ENCODE data around the gene ZCCHC24.

The ZCCHC24 gene

DNA sequence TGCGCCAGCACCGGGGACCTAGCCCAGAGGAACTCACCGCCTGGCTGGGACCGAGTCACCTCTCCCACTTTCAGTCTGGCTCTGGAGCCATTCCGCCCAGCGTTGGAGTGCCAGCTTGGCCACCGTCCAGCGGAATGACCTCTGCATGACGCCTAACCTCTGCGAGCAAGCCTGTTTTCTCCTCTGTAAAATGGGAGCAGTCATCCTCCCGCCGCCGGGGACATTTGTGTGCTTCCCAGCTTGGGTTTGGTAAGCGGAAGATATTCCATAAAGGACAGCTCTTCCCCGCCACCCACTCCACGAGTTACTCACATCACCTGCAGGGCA lies 1.3 kb upstream of the ZCCHC24 start:
- DNase-seq (ENCODE audit: low read depth in 2 of 2): no peak

DNA sequence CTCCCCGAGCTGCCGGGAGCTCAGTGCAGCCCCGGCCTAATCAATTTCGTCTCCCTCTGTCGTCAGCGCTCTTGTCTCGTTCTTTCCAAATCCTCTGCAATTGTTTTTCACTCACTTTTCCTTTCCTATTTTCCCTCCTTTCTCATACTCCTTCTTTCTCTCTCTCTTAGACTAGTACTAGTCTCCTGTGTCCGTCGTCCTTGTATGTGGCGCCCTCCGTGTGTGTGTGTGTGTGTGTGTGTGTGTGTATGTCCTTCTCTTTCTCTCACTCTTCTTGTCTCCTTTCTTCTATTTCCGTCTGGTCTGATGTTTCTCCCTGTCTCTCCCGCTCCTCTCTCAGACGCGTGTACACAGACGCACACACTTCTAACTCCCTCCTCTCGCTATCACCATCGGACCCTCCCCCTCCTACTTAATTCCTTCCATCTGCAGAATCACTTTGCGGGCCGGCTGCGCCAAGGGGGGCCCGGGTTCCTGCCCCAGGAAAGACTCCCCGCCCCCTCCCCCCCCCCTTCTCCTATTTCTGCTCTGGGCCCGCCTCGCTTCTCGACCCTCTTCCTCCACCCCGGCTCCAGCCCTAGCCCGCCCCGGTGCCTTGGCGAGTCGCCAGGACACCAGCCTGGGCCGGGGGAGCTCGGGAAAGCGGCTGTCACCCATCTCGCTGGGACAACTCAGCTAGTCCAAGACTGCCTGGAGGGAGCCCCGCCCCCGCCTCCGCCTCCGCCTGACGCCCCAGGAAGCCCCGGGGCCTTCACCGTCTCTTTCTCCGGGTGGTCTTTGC lies 743 bp upstream of the ZCCHC24 start:
- DNase-seq (ENCODE audit: low read depth in 2 of 2): no peak

- peak; percentile 34 to 46 for DNase-seq (ENCODE audit: low read depth in 2 of 2)
Measured at GRCh38 chr10:79444199-79445119, 965 bp downstream of the ZCCHC24 start.

DNA sequence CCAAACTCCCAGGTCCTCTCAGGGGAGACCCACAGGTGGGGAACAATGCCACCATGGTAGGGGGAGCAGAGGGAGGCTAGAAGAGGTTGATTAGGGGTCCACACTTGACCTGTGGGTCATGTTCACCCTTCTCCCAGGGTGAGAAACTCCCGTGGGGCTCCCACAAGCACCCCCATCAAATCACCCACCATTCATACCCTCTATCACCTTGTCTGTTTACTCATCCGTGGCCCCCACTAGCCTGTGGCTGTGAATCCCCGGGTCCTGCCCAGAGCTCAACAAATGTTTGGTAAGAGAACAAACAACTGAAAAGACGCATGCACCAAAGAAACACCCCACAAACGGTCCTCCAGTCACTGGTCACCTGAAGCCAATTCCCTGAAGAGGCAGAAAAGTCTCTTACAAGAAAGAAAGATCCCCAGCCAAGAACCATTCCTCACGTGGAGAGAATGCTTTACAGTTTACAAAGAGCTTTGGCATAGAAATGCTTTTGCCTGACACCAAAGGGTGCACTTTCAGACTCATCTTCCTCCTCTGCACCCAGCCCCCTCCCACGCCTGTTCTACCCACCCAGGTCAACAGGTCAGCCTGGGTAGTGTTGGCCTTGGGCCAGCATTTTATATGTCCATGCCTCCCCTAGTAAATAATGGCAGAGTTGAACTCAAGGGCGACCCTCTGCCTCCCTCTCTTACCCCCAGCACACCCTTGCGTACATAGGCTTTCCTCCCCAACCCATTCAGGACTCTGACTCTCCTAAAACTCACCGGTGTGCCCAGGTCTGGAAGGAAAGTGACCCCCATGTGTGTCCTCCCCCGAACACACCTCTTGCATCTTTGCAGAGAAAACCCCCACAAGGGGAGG lies 1.9 kb downstream of the ZCCHC24 start:
- no peak for DNase-seq (ENCODE audit: low read depth in 2 of 2)

GRCh38 chr10:79442171-79443040 lies 3.0 kb downstream of the ZCCHC24 start:
- DNase-seq (ENCODE audit: low read depth in 2 of 2): no peak

DNA sequence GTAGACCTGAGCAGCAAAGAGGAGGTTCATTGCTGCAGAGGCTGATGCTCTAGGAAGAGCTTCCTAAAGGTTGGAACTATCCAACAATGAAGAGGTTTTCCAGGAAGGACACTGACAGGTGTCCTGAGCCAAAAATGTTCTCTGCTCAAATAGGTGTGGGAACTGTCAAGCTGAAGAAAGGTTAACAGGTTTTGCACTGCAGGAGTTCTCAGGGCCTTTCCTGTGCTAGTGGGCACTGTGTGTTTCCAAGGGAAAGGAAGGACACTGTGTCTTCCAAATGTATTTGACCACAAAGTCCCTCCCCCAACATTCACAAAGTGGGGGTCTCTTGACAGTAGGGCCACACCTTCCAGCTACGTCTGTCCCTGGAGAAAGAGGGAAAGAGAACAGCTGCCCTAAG lies 4.0 kb downstream of the ZCCHC24 start:
- no peak for DNase-seq (ENCODE audit: low read depth in 2 of 2)

DNA sequence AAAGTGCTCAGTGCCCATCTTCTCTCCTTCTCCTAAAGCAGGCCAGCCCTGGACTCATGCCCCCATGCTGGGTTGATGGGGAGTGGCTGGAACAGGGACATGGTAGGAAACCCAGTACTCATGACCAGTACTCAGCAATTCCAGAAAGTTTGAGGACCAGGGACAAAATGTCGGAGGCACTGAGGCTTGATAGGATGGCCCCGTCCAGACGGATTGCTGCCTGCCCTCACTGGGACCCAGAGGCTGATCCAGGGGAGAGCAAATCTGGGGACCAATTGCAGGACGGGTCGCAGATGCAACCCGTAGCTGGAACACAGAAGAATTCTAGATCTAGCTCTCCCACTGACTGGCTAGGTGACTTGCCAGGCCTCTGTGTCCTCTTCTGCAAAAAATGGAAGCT lies 5.1 kb downstream of the ZCCHC24 start:
- no peak for DNase-seq (ENCODE audit: low read depth in 2 of 2)

GRCh38 chr10:79438699-79439085 lies 6.7 kb downstream of the ZCCHC24 start:
- no peak for DNase-seq (ENCODE audit: low read depth in 2 of 2)

DNA sequence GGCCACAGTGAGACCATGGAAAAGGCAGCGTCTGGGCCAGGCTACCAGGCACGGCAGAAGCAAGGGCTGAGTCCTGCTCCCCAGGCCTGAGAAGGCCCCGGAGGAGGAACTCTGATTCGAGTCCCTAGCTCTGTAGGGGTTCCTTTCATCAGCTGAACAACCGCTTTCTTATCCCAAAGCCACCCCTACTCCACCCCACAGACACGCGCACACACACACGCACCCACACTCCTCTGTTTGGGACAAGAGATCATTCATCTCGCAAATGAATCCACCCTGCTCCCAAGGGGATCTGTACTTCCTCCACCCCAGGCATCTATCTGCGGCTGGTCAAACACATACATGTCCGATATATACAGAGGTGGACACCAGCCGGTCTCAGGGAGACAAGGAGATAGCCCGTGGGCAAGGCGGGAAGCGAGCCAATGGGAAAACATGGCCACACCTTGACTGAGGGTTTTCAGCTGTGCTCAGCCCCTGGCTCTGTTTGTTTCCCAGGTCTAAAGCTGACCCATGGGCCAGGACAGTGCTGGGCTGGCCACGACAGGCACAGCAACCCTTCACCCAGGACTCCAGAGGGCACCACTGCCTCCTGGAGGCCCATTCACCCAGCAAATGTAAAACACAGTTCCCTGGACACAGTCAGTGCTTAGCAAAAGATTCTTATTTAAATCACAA lies 7.3 kb downstream of the ZCCHC24 start:
- no peak for DNase-seq (ENCODE audit: low read depth in 2 of 2)

GRCh38 chr10:79437111-79437814 lies 8.2 kb downstream of the ZCCHC24 start:
- no peak for DNase-seq (ENCODE audit: low read depth in 2 of 2)

- no peak for DNase-seq (ENCODE audit: low read depth in 2 of 2)
Measured at GRCh38 chr10:79436850-79437103, 8.6 kb downstream of the ZCCHC24 start.

DNA sequence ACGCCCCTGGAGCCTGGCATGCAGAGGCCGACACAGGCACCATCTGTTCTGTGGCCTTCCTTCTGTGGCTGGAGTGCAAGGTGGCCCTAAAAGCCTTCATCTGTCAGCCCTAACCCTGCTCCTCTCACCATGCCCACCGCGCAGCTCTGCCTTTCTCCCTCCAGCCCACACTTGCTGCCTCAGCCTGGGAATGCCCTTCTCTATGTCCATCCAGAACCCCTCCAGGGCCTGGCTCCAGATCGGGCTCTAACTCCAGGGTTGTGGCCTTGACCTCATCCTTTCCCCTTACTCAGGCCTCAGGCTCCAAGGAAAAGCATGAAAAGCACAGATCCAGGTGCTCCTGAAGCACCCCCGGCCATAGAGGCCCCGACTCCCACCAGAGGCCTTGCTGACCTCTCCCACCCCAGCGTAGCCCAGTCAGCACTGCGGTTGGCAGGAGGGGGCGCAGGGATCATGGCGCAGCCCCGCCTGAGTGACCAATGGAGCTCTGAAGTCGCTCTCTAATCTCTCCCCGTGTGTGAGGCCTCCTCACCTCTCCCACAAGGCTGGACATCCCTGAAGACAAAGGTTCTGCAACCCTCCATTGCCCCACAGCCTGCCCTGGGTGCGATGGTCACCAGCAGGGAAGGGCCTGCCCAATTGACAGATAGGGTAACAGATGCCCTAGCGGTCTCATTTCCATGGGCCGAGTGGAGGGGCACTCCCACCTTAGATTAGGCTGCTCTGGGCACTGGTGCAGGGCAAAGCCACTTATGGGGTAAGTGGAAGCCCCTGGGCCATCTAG lies 9.2 kb downstream of the ZCCHC24 start:
- no peak for DNase-seq (ENCODE audit: low read depth in 2 of 2)

GRCh38 chr10:79435271-79436065 lies 10.0 kb downstream of the ZCCHC24 start:
- DNase-seq (ENCODE audit: low read depth in 2 of 2): no peak

DNA sequence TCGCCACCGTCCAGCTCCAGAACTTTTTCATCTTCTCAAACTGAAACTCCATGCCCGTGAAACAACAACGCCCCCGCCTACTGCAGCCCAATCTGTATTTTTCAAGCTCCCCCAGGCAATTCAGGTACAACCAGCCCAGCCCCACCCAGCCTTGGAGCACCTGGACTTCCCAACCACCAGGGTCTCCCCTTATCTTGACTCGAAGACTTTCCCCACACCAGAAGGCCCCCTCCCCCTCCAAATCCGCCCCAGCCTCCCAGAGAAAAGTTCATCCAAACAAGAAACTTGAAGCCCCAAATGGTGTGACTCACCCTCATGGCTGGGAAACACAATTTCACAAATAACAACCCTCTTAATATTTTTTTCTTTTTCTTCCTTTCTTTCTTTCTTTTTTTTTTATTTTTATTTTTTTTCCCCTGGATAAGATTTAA lies 10.6 kb downstream of the ZCCHC24 start:
- DNase-seq (ENCODE audit: low read depth in 2 of 2): no peak

- DNase-seq (ENCODE audit: low read depth in 2 of 2): no peak
Measured at GRCh38 chr10:79434223-79434687, 11.2 kb downstream of the ZCCHC24 start.

DNA sequence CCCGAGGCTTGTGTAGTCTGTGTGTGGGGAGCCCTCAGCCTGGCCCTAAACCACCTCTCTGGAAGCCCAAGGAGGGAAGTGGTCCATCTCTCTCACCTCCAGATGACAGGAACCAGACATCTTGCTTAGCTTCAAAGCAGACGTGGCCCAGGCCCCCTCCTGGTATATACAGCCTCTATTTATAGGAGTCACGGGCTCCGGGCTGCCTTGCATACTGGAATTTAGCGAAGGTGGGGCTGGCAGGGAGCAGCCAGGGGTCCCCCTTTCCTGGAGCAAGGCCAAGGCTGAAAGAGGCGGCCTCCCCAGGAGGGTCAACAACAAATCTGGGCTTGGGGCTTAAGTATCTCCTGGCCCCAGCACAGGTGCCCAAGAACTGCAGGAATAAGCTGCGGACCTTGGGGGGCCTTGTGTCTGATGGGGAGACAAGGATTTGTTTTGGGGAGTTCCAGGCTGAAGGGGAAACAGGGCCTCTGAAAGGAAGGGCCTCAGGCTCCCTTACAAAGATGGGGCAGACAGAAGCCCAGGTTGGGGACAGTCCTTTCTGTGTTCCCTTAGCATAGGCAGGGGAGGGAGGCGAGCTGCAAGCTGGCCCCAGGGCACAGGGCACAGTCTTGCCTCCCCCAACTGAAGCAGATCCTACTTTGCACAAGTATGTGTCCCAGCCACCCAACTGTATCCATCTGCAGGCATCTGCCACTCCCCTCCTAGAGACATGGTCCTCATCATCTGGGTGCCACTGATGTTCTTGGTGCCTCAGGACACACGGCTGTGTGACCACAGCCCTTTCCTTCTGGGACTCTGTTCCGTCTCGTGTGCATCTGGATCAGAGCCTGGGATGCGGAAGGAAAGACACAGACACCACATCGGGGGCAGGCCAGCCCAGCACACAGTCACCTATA lies 11.9 kb downstream of the ZCCHC24 start:
- DNase-seq (ENCODE audit: low read depth in 2 of 2): no peak
